HEK293T (cell line): ENCODE results near the gene ATP8B3.

Experiments used
- CTCF ChIA-PET: fragments of 350-600 bp; formaldehyde crosslinking; extraction: SDS; loops from one replicate; lab custom pipeline; 2021; ENCODE audit warnings: antibody characterized with exemption, inconsistent platforms; lab: Yijun Ruan, JAX
- POLR2A ChIA-PET: fragments of 350-600 bp; formaldehyde crosslinking; extraction: SDS; loops from one replicate; lab custom pipeline; 2020; ENCODE audit warnings: antibody characterized with exemption, inconsistent platforms; lab: Yijun Ruan, JAX
- DNase-seq: peaks from one replicate; pipeline ENCODE4 v3.0.0; 2012; ENCODE audit warnings: mixed read lengths; ENCODE audit errors: extremely low spot score
- ARNT ChIP-seq: fragments of 450-650 bp; IDR thresholded peaks from 2 replicates; pipeline ENCODE4 v1.6.1; 2017; ENCODE audit warnings: mild to moderate bottlenecking
- BHLHE40 ChIP-seq: fragments of 450-650 bp; IDR thresholded peaks from 2 replicates; pipeline ENCODE4 v1.6.1; 2016; ENCODE audit warnings: mild to moderate bottlenecking, moderate library complexity, borderline replicate concordance
- CTBP1 ChIP-seq: fragments of 450-650 bp; IDR thresholded peaks from 2 replicates; pipeline ENCODE4 v1.6.1; 2016; ENCODE audit warnings: borderline replicate concordance
- ELF4 ChIP-seq: fragments of 450-650 bp; IDR thresholded peaks from 2 replicates; pipeline ENCODE4 v1.6.1; 2017; ENCODE audit warnings: antibody characterized with exemption
- FOXA1 ChIP-seq: fragments of 450-650 bp; IDR thresholded peaks from 2 replicates; pipeline ENCODE4 v1.6.1; 2016; ENCODE audit warnings: mild to moderate bottlenecking
- FOXK2 ChIP-seq: fragments of 450-650 bp; IDR thresholded peaks from 2 replicates; pipeline ENCODE4 v1.6.1; 2016; ENCODE audit warnings: mild to moderate bottlenecking
- FOXM1 ChIP-seq: fragments of 450-650 bp; IDR thresholded peaks from 2 replicates; pipeline ENCODE4 v1.6.1; 2017; ENCODE audit warnings: mild to moderate bottlenecking, borderline replicate concordance
- HDGF ChIP-seq: fragments of 450-650 bp; IDR thresholded peaks from 2 replicates; pipeline ENCODE4 v1.6.1; 2017; ENCODE audit warnings: antibody characterized with exemption, borderline replicate concordance
- L3MBTL2 ChIP-seq: fragments of 450-650 bp; conservative IDR thresholded peaks from 2 replicates; pipeline ENCODE4 v1.6.1; 2016; ENCODE audit warnings: mild to moderate bottlenecking
- LEF1 ChIP-seq: fragments of 450-650 bp; IDR thresholded peaks from 2 replicates; pipeline ENCODE4 v1.6.1; 2017; ENCODE audit warnings: mild to moderate bottlenecking, borderline replicate concordance
- NFRKB ChIP-seq: fragments of 450-650 bp; IDR thresholded peaks from 2 replicates; pipeline ENCODE4 v1.6.1; 2016; ENCODE audit warnings: mild to moderate bottlenecking, moderate library complexity
- PKNOX1 ChIP-seq: fragments of 450-650 bp; IDR thresholded peaks from 2 replicates; pipeline ENCODE4 v1.6.1; 2016
- SP1 ChIP-seq: fragments of 450-650 bp; IDR thresholded peaks from 2 replicates; pipeline ENCODE4 v1.6.1; 2017
- SUZ12 ChIP-seq: fragments of 450-650 bp; IDR thresholded peaks from 2 replicates; pipeline ENCODE4 v1.6.1; 2016; ENCODE audit warnings: mild to moderate bottlenecking
- TARDBP ChIP-seq: fragments of 450-650 bp; IDR thresholded peaks from 2 replicates; pipeline ENCODE4 v1.6.1; 2016
- ZNF384 ChIP-seq: fragments of 450-650 bp; IDR thresholded peaks from 2 replicates; pipeline ENCODE4 v1.6.1; 2016

ATP8B3 gene

GRCh38 chr19:1782521-1782920, 29.6 kb downstream of the ATP8B3 start:
- TF ChIP-seq FOXM1, result no peak
- no peak for TF ChIP-seq ARNT
- no peak for TF ChIP-seq TARDBP
- DNase-seq, result no peak
- ChIA-PET CTCF (interaction anchor here (0.8 kb wide), 1 partner anchor 10 kb away, joined by 3 read pairs; no protein-coding TSS in a partner anchor), POLR2A (no interaction called here)

- ChIA-PET CTCF (no interaction called here), POLR2A (no interaction called here)
- DNase-seq, result no peak
- TF ChIP-seq FOXA1, result no peak
- no peak for TF ChIP-seq PKNOX1
These were observed 31.7 kb downstream of the ATP8B3 start for GRCh38 chr19:1780272-1780958.

GRCh38 chr19:1779574-1779973, 32.5 kb downstream of the ATP8B3 start:
- TF ChIP-seq FOXA1, result no peak
- DNase-seq, result no peak
- POLR2A ChIA-PET, result no interaction called here
- CTCF ChIA-PET, result no interaction called here

- TF ChIP-seq FOXA1 (no peak), BHLHE40 (no peak), NFRKB (no peak), SUZ12 (no peak), FOXK2 (no peak), ELF4 (no peak), ZNF384 (no peak)
- CTCF ChIA-PET, result no interaction called here
- POLR2A ChIA-PET, result no interaction called here
- no peak for DNase-seq
These were observed 34.9 kb downstream of the ATP8B3 start for GRCh38 chr19:1777149-1777548.

- no peak for DNase-seq
- ChIA-PET CTCF (no interaction called here), POLR2A (no interaction called here)
- TF ChIP-seq PKNOX1 (no peak), LEF1 (no peak), TARDBP (no peak), ZNF384 (no peak), HDGF (no peak)
These were observed 35.4 kb downstream of the ATP8B3 start for GRCh38 chr19:1776606-1777147.

- ChIA-PET CTCF (no interaction called here), POLR2A (no interaction called here)
- TF ChIP-seq SP1, result no peak
- no peak for DNase-seq
These were observed 36.0 kb downstream of the ATP8B3 start for GRCh38 chr19:1775951-1776605.

GRCh38 chr19:1774989-1775772, 36.9 kb downstream of the ATP8B3 start:
- DNase-seq, result peak; percentile 69
- CTCF ChIA-PET, result no interaction called here
- TF ChIP-seq SP1, result no peak
- TF ChIP-seq L3MBTL2, result no peak
- no peak for TF ChIP-seq HDGF
- no peak for TF ChIP-seq FOXM1
- no peak for TF ChIP-seq CTBP1
- no peak for TF ChIP-seq FOXA1
- TF ChIP-seq SUZ12, result no peak
- TF ChIP-seq ELF4, result no peak
- TF ChIP-seq LEF1, result no peak; the same call in 1 of the 2 replicates
- TF ChIP-seq PKNOX1, result no peak
- TF ChIP-seq NFRKB, result no peak
- POLR2A ChIA-PET, result no interaction called here
